IMR-90 (cell line): ENCODE data around the gene LHX1. TPM values are rescaled to one million over a fixed set of nuclear protein-coding genes. Genes with fewer than 3 reads are reported as not detected.

Experiments used
- ATAC-seq: fragments of 200-7000 bp; cut with Tn5 transposase; 2 replicates; pipeline ENCODE4 v1.9.1; 2020; ENCODE audit warnings: low read depth, mild to moderate bottlenecking, moderate library complexity
- BruUV-seq: library from RNA; stranded (reverse); fragments of 400-500 nt; replicated peaks from 2 replicates; lab custom pipeline; 2021; lab: Mats Ljungman, UMichigan
- CTCF ChIA-PET: fragments of 300-600 bp; formaldehyde crosslinking; extraction: SDS; loops from one replicate; lab custom pipeline; 2021; ENCODE audit warnings: antibody characterized with exemption; lab: Yijun Ruan, JAX
- POLR2A ChIA-PET: fragments of 300-600 bp; sonication (Branson Sonifier 250); formaldehyde crosslinking; loops from one replicate; lab custom pipeline; 2022; ENCODE audit warnings: antibody characterized with exemption; ENCODE audit not compliant: unreplicated experiment; lab: Charles Lee
- DNase-seq: peaks from one replicate; pipeline ENCODE4 v3.0.0; 2013
- H2AFZ ChIP-seq: replicated peaks from 2 replicates; pipeline ENCODE3; 2013; ENCODE audit warnings: low read length, mild to moderate bottlenecking; ENCODE audit not compliant: poor library complexity
- H2AK5ac ChIP-seq: 2 replicates; pipeline ENCODE4 v1.6.1; 2013; ENCODE audit warnings: low read depth, low read length, inconsistent platforms
- H2AK9ac ChIP-seq: replicated peaks from 2 replicates; pipeline ENCODE3; 2013; ENCODE audit warnings: mild to moderate bottlenecking, low read depth, low read length, moderate library complexity; ENCODE audit not compliant: poor library complexity
- H2BK120ac ChIP-seq: 2 replicates; pipeline ENCODE4 v1.6.1; 2013; ENCODE audit warnings: low read depth, low read length, inconsistent platforms
- H2BK15ac ChIP-seq: 3 replicates; pipeline ENCODE4 v1.6.1; 2013; ENCODE audit warnings: low read depth, low read length, inconsistent platforms
- H2BK20ac ChIP-seq: 2 replicates; pipeline ENCODE4 v1.6.1; 2013; ENCODE audit warnings: low read depth, mild to moderate bottlenecking, inconsistent platforms, low read length, moderate library complexity
- H2BK5ac ChIP-seq: 2 replicates; pipeline ENCODE4 v1.6.1; 2013; ENCODE audit warnings: mild to moderate bottlenecking, low read depth, low read length, inconsistent platforms; ENCODE audit not compliant: poor library complexity, severe bottlenecking
- H3K14ac ChIP-seq: replicated peaks from 2 replicates; pipeline ENCODE4 v1.6.1; 2013; ENCODE audit warnings: low read depth, low read length, inconsistent platforms
- H3K18ac ChIP-seq: 2 replicates; pipeline ENCODE4 v1.6.1; 2013; ENCODE audit warnings: low read depth, low read length, control low read depth
- H3K23ac ChIP-seq: 2 replicates; pipeline ENCODE4 v1.6.1; 2013; ENCODE audit warnings: low read depth, low read length, inconsistent platforms
- H3K27ac ChIP-seq: 2 replicates; pipeline ENCODE4 v1.5.1; 2013; ENCODE audit warnings: mild to moderate bottlenecking, control low read depth, low read length; ENCODE audit not compliant: insufficient read depth
- H3K27me3 ChIP-seq: 2 replicates; pipeline ENCODE4 v1.6.1; 2013; ENCODE audit warnings: low read length; ENCODE audit not compliant: control insufficient read depth, insufficient read depth
- H3K36me3 ChIP-seq: 2 replicates; pipeline ENCODE4 v1.6.1; 2013; ENCODE audit warnings: low read length, mixed read lengths; ENCODE audit not compliant: control insufficient read depth, insufficient read depth
- H3K4ac ChIP-seq: 2 replicates; pipeline ENCODE4 v1.6.1; 2013; ENCODE audit warnings: low read depth, low read length, inconsistent platforms
- H3K4me1 ChIP-seq: 2 replicates; pipeline ENCODE4 v1.6.1; 2013; ENCODE audit warnings: low read length, mixed read lengths; ENCODE audit not compliant: control insufficient read depth, insufficient read depth
- H3K4me2 ChIP-seq: 2 replicates; pipeline ENCODE4 v1.6.1; 2013; ENCODE audit warnings: low read depth, mild to moderate bottlenecking, control low read depth, low read length, moderate library complexity
- H3K4me3 ChIP-seq: 2 replicates; pipeline ENCODE4 v1.5.1; 2013; ENCODE audit warnings: low read depth, mild to moderate bottlenecking, control low read depth, low read length, moderate library complexity; ENCODE audit not compliant: insufficient read depth
- H3K56ac ChIP-seq: 2 replicates; pipeline ENCODE4 v1.6.1; 2013; ENCODE audit warnings: low read length, inconsistent platforms; ENCODE audit not compliant: insufficient read depth; ENCODE audit errors: extremely low read depth
- H3K79me1 ChIP-seq, 2 experiments: 2 replicates each; pipeline ENCODE4 v1.6.1; 2013; ENCODE audit warnings: low read length in 2 of 2, inconsistent platforms in 1 of 2, low read depth in 1 of 2
- H3K9ac ChIP-seq: 2 replicates; pipeline ENCODE4 v1.6.1; 2013; ENCODE audit warnings: low read depth, low read length, control low read depth
- H3K9me1 ChIP-seq: 2 replicates; pipeline ENCODE4 v1.6.1; 2013; ENCODE audit warnings: low read length, inconsistent platforms; ENCODE audit not compliant: insufficient read depth
- H3K9me3 ChIP-seq: 2 replicates; pipeline ENCODE4 v1.6.1; 2013; ENCODE audit warnings: low read length; ENCODE audit not compliant: control insufficient read depth, insufficient read depth
- H4K20me1 ChIP-seq: 2 replicates; pipeline ENCODE4 v1.6.1; 2013; ENCODE audit warnings: low read length, inconsistent platforms; ENCODE audit not compliant: insufficient read depth
- H4K5ac ChIP-seq: 2 replicates; pipeline ENCODE4 v1.6.1; 2013; ENCODE audit warnings: mild to moderate bottlenecking, low read depth, low read length, control low read depth
- H4K8ac ChIP-seq, 2 experiments: 2 replicates each; pipeline ENCODE4 v1.6.1; 2013; ENCODE audit warnings: low read depth in 2 of 2, low read length in 2 of 2, control low read depth in 1 of 2, inconsistent platforms in 1 of 2
- H4K91ac ChIP-seq: 2 replicates; pipeline ENCODE4 v1.6.1; 2013; ENCODE audit warnings: low read depth, low read length, inconsistent platforms; ENCODE audit not compliant: insufficient read depth
- BHLHE40 ChIP-seq: fragments of 150-350 bp; IDR thresholded peaks from 2 replicates; pipeline ENCODE4 v1.6.1; 2016; ENCODE audit warnings: mild to moderate bottlenecking, low read depth, low read length
- CEBPB ChIP-seq: IDR thresholded peaks from 2 replicates; pipeline ENCODE4 v1.6.1; 2012; ENCODE audit warnings: low read depth, low read length, improper control_type of control experiment
- CHD1 ChIP-seq: IDR thresholded peaks from 2 replicates; pipeline ENCODE4 v1.6.1; 2012; ENCODE audit warnings: low read depth, low read length, improper control_type of control experiment
- MAFK ChIP-seq: IDR thresholded peaks from 2 replicates; pipeline ENCODE4 v1.6.1; 2012; ENCODE audit warnings: low read depth, low read length, improper control_type of control experiment
- NFE2L2 ChIP-seq: fragments of 150-350 bp; IDR thresholded peaks from 2 replicates; pipeline ENCODE4 v1.6.1; 2016; ENCODE audit warnings: low read depth, mild to moderate bottlenecking, low read length
- RAD21 ChIP-seq: IDR thresholded peaks from 2 replicates; pipeline ENCODE4 v1.6.1; 2012; ENCODE audit warnings: low read length, improper control_type of control experiment
- RCOR1 ChIP-seq: IDR thresholded peaks from 2 replicates; pipeline ENCODE4 v1.6.1; 2012; ENCODE audit warnings: mild to moderate bottlenecking, low read length, improper control_type of control experiment; ENCODE audit not compliant: insufficient replicate concordance
- RFX5 ChIP-seq: IDR thresholded peaks from 2 replicates; pipeline ENCODE4 v1.8.0; 2012; ENCODE audit warnings: low read depth, mild to moderate bottlenecking, low read length, moderate library complexity
- SMC3 ChIP-seq: fragments of 150-350 bp; IDR thresholded peaks from 2 replicates; pipeline ENCODE4 v1.6.1; 2016; ENCODE audit warnings: low read depth, mild to moderate bottlenecking, antibody characterized with exemption, low read length, moderate library complexity
- USF2 ChIP-seq: fragments of 150-350 bp; IDR thresholded peaks from 2 replicates; pipeline ENCODE4 v1.6.1; 2017; ENCODE audit warnings: mild to moderate bottlenecking, antibody characterized with exemption, low read length, low read depth
- WGBS, 2 experiments: methylation state at CpG; one replicate each; pipeline versions ENCODE4 v1.1.5 to v1.1.7; 2013; ENCODE audit warnings: missing lambda C conversion rate in 2 of 2; ENCODE audit not compliant: insufficient read length in 1 of 2; ENCODE audit errors: extremely low coverage in 2 of 2; 5-methylcytosine and 5-hydroxymethylcytosine counted together
- dilution Hi-C: fragments of 300-500 bp; cut with HindIII; formaldehyde crosslinking; loops from one replicate; pipeline ENCODE4 v1.14.3; 2018; ENCODE audit warnings: low sequenced_read_pairs; ENCODE audit not compliant: unreplicated experiment
- in situ Hi-C: fragments of 300-500 bp; cut with MboI; formaldehyde crosslinking; loops from 3 replicates; pipeline ENCODE4 v1.14.3; 2019; ENCODE audit warnings: low sequenced_read_pairs, inconsistent platforms, mixed read lengths
- intact Hi-C: fragments of 100-400 bp; cut with micrococcal nuclease; formaldehyde crosslinking; loops from 2 replicates; pipeline ENCODE4 v1.10.0; 2022
- polyA plus RNA-seq, 3 experiments: library from polyadenylated mRNA; depleted of rRNA; stranded (reverse); fragments of >200 nt; gene quantifications; 2 replicates each; pipeline ENCODE4 v1.2.3, GENCODE V29; 2012; ENCODE audit warnings: low replicate concordance in 1 of 3
- total RNA-seq: library from RNA; depleted of rRNA; stranded (reverse); fragments of >200 nt; gene quantifications from 2 replicates; pipeline ENCODE4 v1.2.3, GENCODE V29; 2012
- TF ChIP-seq, protein P1 (sequence below): fragments of 150-350 bp; IDR thresholded peaks from 2 replicates; pipeline ENCODE4 v1.6.1; 2016; ENCODE audit warnings: low read depth, mild to moderate bottlenecking, low read length, moderate library complexity, borderline replicate concordance
- TF ChIP-seq, protein P2 (sequence below): conservative IDR thresholded peaks from 2 replicates; pipeline ENCODE4 v1.5.1; 2012; ENCODE audit warnings: mild to moderate bottlenecking, low read depth, low read length, improper control_type of control experiment

Gene LHX1
- total and polyA plus RNA-seq, 2 of the 4 experiments (the other 2 are of a cell fraction), result not detected

DNA sequence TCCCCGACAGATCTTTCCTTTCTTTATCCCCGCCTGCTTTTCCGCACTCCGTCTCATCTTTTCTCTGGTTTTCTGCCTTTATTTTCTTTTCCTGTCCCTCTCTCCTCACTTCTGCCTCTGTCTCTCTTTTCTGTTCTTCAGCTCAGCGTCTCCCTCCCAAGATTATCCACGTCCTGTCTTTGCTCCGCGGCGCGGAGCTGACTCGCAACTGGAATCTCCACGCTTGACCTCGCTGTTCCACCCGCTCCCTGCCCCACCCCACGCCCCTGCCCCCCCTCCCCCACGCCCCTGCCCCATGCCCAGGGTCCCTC lies 4.9 kb upstream of the LHX1 start (continued):
- no peak for TF ChIP-seq CHD1
- TF ChIP-seq RAD21, result no peak

DNA sequence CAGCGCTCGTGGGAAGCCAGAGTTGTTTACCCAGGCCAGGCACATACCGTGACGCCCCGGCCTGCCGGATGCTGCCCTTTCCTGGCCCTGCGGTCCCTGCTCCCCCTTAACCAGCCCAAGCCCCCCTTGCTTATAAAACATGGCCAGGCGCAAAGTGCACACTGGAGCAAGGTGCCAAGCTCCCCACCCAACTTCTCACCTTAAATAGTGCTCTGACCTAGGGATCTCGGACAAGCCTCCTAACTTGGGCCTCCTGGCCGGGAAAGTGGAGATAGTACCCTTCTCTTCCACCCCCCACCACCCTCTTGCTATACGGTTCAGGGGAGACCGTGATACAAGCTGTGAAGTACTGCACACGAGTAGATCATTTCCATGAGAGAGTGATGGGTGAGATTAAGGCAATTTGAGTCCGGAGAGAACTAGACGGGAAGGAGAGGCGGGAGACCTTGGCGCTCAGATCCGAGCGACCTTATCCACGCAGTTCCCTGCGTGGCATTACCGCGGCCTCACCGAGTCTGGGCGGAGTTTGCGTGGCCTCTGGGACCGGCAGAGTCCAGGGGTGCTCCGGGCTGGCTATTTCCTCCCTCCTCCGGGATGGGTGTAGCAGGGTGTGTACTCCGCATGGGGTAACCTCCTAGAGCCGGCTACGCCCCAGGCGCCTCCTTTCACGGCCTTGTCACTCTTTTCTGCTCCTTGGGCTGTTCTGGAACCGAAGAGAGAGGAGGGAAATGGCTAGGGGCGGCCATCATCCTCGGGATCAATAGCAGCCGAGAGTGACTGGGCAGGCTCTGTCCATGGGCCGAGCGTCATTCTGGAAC lies 4.4 kb upstream of the LHX1 start:
- CTCF ChIA-PET, result no interaction called here
- H3K79me1 ChIP-seq, result no peaks in the 10 kb centered on the region
- H4K20me1 ChIP-seq, result peaks cover 21% of the 10 kb centered on the region
- H3K9ac ChIP-seq, result no peak overlapping the region
- no peak overlapping the region for H2BK15ac ChIP-seq
- H3K4me2 ChIP-seq, result no peak overlapping the region
- no peak for ATAC-seq
- peaks cover 6% of the 10 kb centered on the region; the same call in 1 of the 2 replicates for H3K4me1 ChIP-seq
- no peak overlapping the region for H4K91ac ChIP-seq
- no peak overlapping the region for H4K8ac ChIP-seq
- in situ Hi-C loops (no loop called here), dilution Hi-C loops (no loop called here), intact Hi-C loops (loop anchor here (10.0 kb wide), 1 partner anchor 78 kb away; no protein-coding TSS in a partner anchor)
- H2AK5ac ChIP-seq, result no peak overlapping the region
- WGBS, 2 experiments, result 14% methylated on average over 15 of the region's 40 CpGs; no CpG with 5 or more reads in 1 of the 2 experiments
- H3K9me3 ChIP-seq, result peaks cover 13% of the 10 kb centered on the region; the same call in 1 of the 2 replicates
- H3K36me3 ChIP-seq, result no peaks in the 10 kb centered on the region
- H3K14ac ChIP-seq, result no peak overlapping the region
- H2AFZ ChIP-seq, result no peak overlapping the region
- H4K5ac ChIP-seq, result no peak overlapping the region
- no peak overlapping the region for H3K4me3 ChIP-seq
- POLR2A ChIA-PET, result no interaction called here
- DNase-seq, result no peak
- H3K56ac ChIP-seq, result no peak overlapping the region
- H2AK9ac ChIP-seq, result no peak overlapping the region
- H2BK5ac ChIP-seq, result no peak overlapping the region
- H3K23ac ChIP-seq, result no peak overlapping the region
- no TSS peak for BruUV-seq
- H2BK20ac ChIP-seq, result no peak overlapping the region
- no peak overlapping the region for H3K4ac ChIP-seq
- no peak overlapping the region for H3K18ac ChIP-seq
- no peak overlapping the region for H2BK120ac ChIP-seq
- H3K9me1 ChIP-seq, result peaks cover 4% of the 10 kb centered on the region; the same call in 1 of the 2 replicates
- no peak overlapping the region for H3K27ac ChIP-seq
- H3K27me3 ChIP-seq, result peaks cover 99% of the 10 kb centered on the region
- TF ChIP-seq MAFK, result no peak
- no peak for TF ChIP-seq NFE2L2
- no peak for TF ChIP-seq USF2
- TF ChIP-seq, protein P1, sequence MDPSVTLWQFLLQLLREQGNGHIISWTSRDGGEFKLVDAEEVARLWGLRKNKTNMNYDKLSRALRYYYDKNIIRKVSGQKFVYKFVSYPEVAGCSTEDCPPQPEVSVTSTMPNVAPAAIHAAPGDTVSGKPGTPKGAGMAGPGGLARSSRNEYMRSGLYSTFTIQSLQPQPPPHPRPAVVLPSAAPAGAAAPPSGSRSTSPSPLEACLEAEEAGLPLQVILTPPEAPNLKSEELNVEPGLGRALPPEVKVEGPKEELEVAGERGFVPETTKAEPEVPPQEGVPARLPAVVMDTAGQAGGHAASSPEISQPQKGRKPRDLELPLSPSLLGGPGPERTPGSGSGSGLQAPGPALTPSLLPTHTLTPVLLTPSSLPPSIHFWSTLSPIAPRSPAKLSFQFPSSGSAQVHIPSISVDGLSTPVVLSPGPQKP, result no peak
- TF ChIP-seq, protein P2, sequence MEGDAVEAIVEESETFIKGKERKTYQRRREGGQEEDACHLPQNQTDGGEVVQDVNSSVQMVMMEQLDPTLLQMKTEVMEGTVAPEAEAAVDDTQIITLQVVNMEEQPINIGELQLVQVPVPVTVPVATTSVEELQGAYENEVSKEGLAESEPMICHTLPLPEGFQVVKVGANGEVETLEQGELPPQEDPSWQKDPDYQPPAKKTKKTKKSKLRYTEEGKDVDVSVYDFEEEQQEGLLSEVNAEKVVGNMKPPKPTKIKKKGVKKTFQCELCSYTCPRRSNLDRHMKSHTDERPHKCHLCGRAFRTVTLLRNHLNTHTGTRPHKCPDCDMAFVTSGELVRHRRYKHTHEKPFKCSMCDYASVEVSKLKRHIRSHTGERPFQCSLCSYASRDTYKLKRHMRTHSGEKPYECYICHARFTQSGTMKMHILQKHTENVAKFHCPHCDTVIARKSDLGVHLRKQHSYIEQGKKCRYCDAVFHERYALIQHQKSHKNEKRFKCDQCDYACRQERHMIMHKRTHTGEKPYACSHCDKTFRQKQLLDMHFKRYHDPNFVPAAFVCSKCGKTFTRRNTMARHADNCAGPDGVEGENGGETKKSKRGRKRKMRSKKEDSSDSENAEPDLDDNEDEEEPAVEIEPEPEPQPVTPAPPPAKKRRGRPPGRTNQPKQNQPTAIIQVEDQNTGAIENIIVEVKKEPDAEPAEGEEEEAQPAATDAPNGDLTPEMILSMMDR, result no peak
- no peak for TF ChIP-seq CEBPB
- TF ChIP-seq CHD1, result no peak
- TF ChIP-seq SMC3, result no peak
- TF ChIP-seq RFX5, result no peak
- no peak for TF ChIP-seq BHLHE40
- TF ChIP-seq RAD21, result no peak
- TF ChIP-seq RCOR1, result no peak
